NB4 (cell line): ENCODE measurements around the gene AFG1L.

Experiments
- DNase-seq: peaks from one replicate; pipeline ENCODE4 v3.0.0; 2010; ENCODE audit warnings: low read depth
- H3K4me3 ChIP-seq: one replicate; pipeline ENCODE4 v1.5.1; 2011; ENCODE audit warnings: mild to moderate bottlenecking, low read depth, low read length, moderate library complexity
- MYC ChIP-seq: IDR thresholded peaks from 2 replicates; pipeline ENCODE4 v1.6.1; 2011; ENCODE audit warnings: low read depth, low read length
- POLR2A ChIP-seq: IDR thresholded peaks from 2 replicates; pipeline ENCODE4 v1.6.1; 2011; ENCODE audit warnings: mild to moderate bottlenecking; ENCODE audit not compliant: insufficient read length; ENCODE audit errors: extremely low read depth
- TF ChIP-seq, protein P1 (sequence below): IDR thresholded peaks from 2 replicates; pipeline ENCODE4 v1.6.1; 2011; ENCODE audit warnings: low read depth, low read length
- TF ChIP-seq, protein P2 (sequence below): IDR thresholded peaks from one replicate; pipeline ENCODE4 v1.5.1; 2012; ENCODE audit warnings: low read depth, low read length

AFG1L gene

DNA sequence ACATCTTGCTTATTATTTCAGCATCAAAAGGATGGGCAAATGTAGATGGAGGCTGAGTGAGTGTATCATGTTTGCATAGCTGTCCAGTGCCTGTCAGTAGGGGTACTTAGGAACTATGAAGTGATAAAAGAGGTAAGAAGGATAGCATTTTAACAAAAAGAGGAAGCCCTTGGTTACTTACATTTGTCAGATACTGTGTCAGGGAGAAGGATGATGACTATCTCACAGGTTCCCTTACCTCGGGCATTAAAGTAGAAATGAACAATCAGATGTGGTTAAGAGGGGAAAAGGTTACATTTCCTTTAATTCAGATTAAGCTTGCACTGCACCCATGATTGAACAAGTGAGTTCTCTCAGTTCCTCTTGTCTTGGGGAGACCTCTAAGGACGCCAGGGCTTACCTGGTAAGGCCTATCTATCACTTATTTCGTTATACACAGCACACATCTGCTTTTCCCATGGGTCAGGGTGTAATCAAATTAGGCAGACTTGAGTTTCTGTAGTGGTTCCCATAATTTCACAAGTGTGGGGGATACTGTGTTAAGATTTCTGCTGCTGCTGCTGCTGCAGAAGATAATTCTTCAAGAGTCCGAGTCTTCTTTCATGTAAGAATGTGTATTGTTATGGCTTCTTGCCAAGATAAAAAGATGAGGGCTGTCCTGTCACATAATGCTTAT, 270.4 kb downstream of the AFG1L start:
- DNase-seq, result peak; percentile 78
- TF ChIP-seq, protein P1, sequence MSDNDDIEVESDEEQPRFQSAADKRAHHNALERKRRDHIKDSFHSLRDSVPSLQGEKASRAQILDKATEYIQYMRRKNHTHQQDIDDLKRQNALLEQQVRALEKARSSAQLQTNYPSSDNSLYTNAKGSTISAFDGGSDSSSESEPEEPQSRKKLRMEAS, result no peak
- TF ChIP-seq, protein P2, sequence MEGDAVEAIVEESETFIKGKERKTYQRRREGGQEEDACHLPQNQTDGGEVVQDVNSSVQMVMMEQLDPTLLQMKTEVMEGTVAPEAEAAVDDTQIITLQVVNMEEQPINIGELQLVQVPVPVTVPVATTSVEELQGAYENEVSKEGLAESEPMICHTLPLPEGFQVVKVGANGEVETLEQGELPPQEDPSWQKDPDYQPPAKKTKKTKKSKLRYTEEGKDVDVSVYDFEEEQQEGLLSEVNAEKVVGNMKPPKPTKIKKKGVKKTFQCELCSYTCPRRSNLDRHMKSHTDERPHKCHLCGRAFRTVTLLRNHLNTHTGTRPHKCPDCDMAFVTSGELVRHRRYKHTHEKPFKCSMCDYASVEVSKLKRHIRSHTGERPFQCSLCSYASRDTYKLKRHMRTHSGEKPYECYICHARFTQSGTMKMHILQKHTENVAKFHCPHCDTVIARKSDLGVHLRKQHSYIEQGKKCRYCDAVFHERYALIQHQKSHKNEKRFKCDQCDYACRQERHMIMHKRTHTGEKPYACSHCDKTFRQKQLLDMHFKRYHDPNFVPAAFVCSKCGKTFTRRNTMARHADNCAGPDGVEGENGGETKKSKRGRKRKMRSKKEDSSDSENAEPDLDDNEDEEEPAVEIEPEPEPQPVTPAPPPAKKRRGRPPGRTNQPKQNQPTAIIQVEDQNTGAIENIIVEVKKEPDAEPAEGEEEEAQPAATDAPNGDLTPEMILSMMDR, result no peak
- no peak for TF ChIP-seq MYC
- no peak for TF ChIP-seq POLR2A
- peak overlapping the region; percentile 8 for H3K4me3 ChIP-seq

DNA sequence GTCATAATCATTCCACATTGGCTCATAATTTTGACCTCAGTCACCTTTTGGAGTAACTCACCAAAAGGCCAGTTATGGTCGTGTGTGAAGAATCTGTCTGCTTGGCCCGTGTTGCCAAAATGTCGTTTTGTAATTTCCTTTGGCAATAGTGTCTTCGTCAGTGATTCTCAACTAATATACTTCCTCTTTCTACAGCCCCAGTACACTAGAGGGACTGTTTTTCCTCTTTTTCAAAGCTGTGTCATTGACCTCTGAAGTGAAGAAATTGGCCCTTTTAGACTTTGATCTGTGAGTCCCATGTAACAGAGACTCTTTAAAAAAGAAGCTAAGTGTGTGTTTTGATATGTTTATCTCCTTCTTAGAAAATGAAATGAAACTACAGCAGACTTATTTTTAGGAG, 271.0 kb downstream of the AFG1L start:
- TF ChIP-seq, protein P2, result no peak
- TF ChIP-seq MYC (peak; percentile 54), POLR2A (no peak)
- TF ChIP-seq, protein P1, result peak; percentile 4; the same call in 1 of the 2 replicates
- no peak overlapping the region for H3K4me3 ChIP-seq
- DNase-seq, result peak; percentile 94

DNA sequence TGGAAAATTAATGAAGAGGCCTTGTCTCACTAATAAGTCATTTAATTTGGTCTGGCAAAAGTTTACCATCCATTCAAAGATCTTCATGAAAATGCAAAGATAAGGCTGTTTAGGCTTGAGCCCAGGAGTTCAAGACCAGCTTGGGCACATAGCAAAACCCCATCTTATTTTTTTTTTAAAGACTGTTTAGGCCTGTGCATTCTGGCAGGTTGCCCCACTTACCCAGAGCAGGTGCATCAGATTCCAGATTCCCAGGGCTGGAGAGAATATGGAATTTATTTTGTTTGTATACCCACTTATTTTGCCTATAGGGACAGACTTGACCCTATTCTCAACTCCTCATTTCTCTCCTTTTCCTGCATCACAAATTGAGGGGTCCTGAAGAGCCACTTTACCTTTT, 271.6 kb downstream of the AFG1L start:
- TF ChIP-seq, protein P2, result no peak
- TF ChIP-seq MYC, result no peak
- no peak for TF ChIP-seq POLR2A
- TF ChIP-seq, protein P1, result no peak
- no peak overlapping the region for H3K4me3 ChIP-seq
- DNase-seq, result no peak

DNA sequence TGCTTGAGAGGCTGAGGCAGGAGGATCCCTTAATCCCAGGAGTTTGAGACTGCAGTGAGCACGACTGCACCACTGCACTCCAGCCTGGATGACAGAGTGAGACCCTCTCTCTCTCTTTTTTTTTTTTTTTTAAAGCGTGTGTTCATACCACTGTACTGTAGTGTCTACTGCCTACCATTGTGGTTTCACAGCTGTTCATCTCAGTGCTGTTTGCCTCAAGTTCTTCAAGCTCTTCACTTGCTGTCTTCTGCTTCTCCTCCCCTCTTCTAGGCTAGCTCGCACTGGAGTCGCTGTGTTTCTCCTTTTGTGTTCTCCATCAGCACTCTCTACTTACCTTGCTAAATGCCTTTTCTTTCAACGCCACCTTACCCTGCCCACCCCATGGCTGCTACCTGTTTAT, 273.2 kb downstream of the AFG1L start:
- DNase-seq, result no peak
- H3K4me3 ChIP-seq, result no peak overlapping the region
- TF ChIP-seq, protein P1, result no peak
- no peak for TF ChIP-seq MYC
- TF ChIP-seq, protein P2, result no peak
- TF ChIP-seq POLR2A, result no peak

DNA sequence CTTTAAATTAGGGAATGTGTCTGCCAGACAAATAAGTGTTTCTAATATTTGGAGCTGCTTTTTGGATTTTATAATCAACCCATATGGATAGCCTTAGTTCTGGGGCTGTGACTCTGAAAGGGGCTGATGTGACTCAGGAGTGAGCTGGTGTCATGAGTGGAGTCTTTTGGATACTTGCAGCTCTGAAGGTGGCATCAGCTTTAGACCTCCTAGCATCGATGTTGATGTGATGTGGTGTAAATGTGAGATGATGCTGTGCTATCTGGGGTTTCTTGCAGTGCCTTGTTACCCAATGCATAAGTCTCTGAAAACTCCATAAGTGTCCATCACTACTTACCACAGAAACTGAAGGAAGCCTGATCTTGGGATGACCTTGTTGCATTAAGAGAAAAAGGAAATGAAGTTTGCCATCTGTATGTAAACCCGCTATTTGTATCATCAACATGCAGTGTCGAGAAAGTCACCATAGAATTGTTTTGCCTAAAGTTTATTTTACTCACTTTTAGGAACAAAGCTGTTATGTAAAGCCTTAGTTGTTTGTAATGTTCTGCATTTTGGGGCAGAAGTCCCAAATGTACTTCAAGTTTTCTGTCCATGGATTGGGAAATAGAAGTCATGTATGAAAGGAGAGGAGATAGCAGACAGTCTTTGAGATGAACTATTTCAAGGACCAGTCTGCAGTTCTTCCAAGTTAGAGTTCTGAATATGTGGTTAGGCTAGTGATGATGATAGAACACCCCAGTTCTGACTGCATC, 273.9 kb downstream of the AFG1L start:
- DNase-seq, result no peak
- H3K4me3 ChIP-seq, result no peak overlapping the region
- TF ChIP-seq POLR2A (no peak), MYC (no peak)
- TF ChIP-seq, protein P2, result no peak
- TF ChIP-seq, protein P1, result no peak

DNA sequence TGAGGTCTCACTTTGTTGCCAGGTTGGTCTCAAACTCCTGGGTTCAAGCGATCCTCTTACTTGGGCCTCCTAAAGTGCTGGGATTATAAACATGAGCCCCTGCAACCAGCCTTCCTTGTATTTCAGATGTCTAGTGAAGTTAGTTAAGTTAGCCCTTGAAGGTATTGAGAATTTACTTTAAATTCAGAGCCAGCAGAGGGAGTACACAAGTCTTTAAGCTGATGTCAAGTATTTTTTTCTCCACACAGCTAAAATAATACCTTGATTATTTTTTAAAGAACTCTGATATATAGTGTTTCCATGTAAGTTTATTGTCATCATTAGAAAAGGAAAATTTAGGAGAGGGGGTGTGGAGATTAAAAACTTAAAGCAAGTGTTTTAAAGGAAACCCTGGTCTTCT, 275.7 kb downstream of the AFG1L start:
- DNase-seq, result no peak

More for the DNA sequence above, 275.7 kb downstream of the AFG1L start:
- TF ChIP-seq POLR2A, result no peak
- TF ChIP-seq, protein P1, result no peak
- TF ChIP-seq, protein P2, result no peak
- TF ChIP-seq MYC, result no peak
- H3K4me3 ChIP-seq, result no peak overlapping the region
